ENCODE data around the gene SCPEP1. TPM values are rescaled to one million over a fixed set of nuclear protein-coding genes. Genes with fewer than 3 reads are reported as not detected.

The SCPEP1 gene
- total RNA-seq, 1 experiment from 2014 or later = 17.6 TPM

GRCh38 chr17:57043276-57043675 is 65.3 kb downstream of the SCPEP1 start:
- no peak overlapping the region for H3K4me3 Mint-ChIP-seq (ENCODE audit: low read depth, unreplicated experiment)
- intact Hi-C loops (cut with micrococcal nuclease; ENCODE audit: unreplicated experiment) = no loop called here
- peaks cover 11% of the 10 kb centered on the region for H3K36me3 Mint-ChIP-seq (ENCODE audit: insufficient read depth, unreplicated experiment)
- TF ChIP-seq CTCF (IDR thresholded peaks at IDR 0.05; ENCODE audit: unreplicated experiment) = no peak
- no TSS peak for BruUV-seq (replicated peaks)
- H3K27me3 Mint-ChIP-seq (ENCODE audit: unreplicated experiment) = peaks cover 58% of the 10 kb centered on the region
- no peak for DNase-seq
- CTCF ChIA-PET = no interaction called here
- H3K9me3 Mint-ChIP-seq (ENCODE audit: low read depth, unreplicated experiment) = peaks cover 3% of the 10 kb centered on the region
- H3K27ac Mint-ChIP-seq (ENCODE audit: unreplicated experiment) = no peak overlapping the region
- H3K4me1 Mint-ChIP-seq (ENCODE audit: low read depth, unreplicated experiment) = peaks cover 8% of the 10 kb centered on the region

DNA sequence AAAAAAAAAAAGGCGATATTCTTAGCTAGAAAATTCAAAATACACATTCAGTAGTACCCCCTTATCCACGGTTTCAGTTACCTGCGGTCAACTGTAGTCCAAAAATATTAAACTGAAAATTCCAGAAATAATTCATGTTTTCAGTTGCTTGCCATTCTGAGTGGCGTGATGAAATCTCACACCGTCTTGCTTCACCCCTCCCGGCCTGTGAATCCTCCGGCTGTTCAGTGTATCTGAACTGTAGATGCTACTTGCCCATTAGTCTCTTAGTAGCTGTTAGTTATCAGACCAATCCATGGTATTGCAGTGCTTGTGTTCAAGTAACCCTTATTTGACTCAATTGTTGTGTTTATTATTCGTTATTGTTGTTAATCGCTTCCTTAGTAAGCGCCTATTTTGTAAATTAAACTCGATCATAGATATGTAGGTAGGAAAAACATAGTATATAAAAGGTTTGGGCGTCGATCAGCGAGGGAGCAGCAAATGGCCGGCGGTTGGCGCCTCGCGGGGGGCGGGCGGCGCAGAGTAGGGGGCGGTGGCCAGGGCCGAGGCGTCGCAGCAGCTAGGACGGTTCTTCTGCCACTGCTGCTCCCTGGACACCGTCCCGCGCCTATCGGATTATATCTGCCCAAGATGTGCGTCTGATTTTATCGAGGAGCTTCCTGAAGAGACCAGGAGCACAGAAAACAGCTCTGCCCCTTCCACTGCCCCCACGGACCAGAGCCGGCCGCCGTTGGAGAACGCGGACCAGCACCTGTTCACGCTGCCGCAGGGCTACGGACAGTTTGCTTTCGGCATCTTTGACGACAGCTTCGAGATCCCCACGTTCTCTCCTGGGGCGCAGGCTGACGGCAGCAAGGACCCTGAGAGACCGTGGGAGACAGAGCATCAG is 67.3 kb downstream of the SCPEP1 start:
- no peak for TF ChIP-seq CTCF (IDR thresholded peaks at IDR 0.05; ENCODE audit: unreplicated experiment)
- H3K27me3 Mint-ChIP-seq (ENCODE audit: unreplicated experiment) = peaks cover 47% of the 10 kb centered on the region
- peaks cover 8% of the 10 kb centered on the region for H3K4me1 Mint-ChIP-seq (ENCODE audit: low read depth, unreplicated experiment)
- H3K36me3 Mint-ChIP-seq (ENCODE audit: insufficient read depth, unreplicated experiment) = peaks cover 11% of the 10 kb centered on the region
- intact Hi-C loops (cut with micrococcal nuclease; ENCODE audit: unreplicated experiment) = no loop called here
- CTCF ChIA-PET = interaction anchor here (0.5 to 0.6 kb wide), 2 partner anchors 23 to 181 kb away, joined by 3 to 11 read pairs; no protein-coding TSS in a partner anchor
- peaks cover 3% of the 10 kb centered on the region for H3K9me3 Mint-ChIP-seq (ENCODE audit: low read depth, unreplicated experiment)
- peak overlapping the region; percentile 87 for H3K4me3 Mint-ChIP-seq (ENCODE audit: low read depth, unreplicated experiment)
- H3K27ac Mint-ChIP-seq (ENCODE audit: unreplicated experiment) = no peak overlapping the region
- BruUV-seq (replicated peaks) = no TSS peak
- DNase-seq = no peak

DNA sequence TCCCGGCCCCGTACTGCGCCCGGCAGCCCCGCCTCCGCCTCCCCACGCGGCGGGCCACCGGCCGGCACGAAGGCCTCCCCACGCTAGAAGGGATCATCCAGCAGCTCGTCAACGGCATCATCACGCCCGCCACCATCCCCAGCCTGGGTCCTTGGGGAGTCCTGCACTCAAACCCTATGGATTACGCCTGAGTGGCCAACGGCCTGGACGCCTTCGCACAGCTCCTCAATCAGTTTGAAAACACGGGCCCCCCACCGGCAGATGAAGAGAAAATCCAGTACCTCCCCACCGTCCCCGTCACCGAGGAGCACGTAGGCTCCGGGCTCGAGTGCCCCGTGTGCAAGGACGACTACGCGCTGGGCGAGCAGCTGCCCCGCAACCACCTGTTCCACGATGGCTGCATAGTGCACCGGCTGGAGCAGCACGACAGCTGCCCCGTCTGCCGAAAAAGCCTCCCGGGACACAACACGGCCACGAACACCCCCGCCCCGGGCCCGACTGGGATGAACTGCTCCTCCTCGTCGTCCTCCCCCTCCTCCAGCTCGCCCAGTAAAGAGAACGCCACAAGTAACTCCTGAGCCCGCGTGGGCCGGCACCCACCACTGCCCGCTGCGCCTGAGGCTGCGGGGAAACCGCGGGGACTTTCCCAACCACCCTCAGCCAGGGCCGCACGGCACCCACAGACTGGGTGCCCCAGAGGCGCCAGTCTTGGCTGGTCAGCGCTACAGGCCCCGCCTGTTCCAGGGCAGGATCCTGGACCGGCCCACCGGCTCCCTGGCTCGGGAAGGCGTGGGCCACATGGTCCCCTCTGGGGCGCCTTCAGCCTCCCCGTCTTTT is 68.2 kb downstream of the SCPEP1 start:
- CTCF ChIA-PET = interaction anchor here (0.6 to 1.1 kb wide), 2 partner anchors 11 to 23 kb away, joined by 3 to 11 read pairs; no protein-coding TSS in a partner anchor
- peaks cover 47% of the 10 kb centered on the region for H3K27me3 Mint-ChIP-seq (ENCODE audit: unreplicated experiment)
- H3K4me1 Mint-ChIP-seq (ENCODE audit: low read depth, unreplicated experiment) = peaks cover 8% of the 10 kb centered on the region

More for the DNA sequence above, 68.2 kb downstream of the SCPEP1 start:
- TF ChIP-seq CTCF (IDR thresholded peaks at IDR 0.05; ENCODE audit: unreplicated experiment) = no peak
- intact Hi-C loops (cut with micrococcal nuclease; ENCODE audit: unreplicated experiment) = no loop called here
- Mint-ChIP-seq H3K27ac (ENCODE audit: unreplicated experiment) (peak overlapping the region; percentile 20), H3K9me3 (ENCODE audit: low read depth, unreplicated experiment) (peaks cover 3% of the 10 kb centered on the region), H3K36me3 (ENCODE audit: insufficient read depth, unreplicated experiment) (peaks cover 11% of the 10 kb centered on the region), H3K4me3 (ENCODE audit: low read depth, unreplicated experiment) (peak overlapping the region; percentile 87)
- DNase-seq = no peak
- no TSS peak for BruUV-seq (replicated peaks)

Measured in Calu3 (cell line).